H1 (cell line): ENCODE results near the gene PPM1M. TPM values are rescaled to one million over a fixed set of nuclear protein-coding genes. Genes with fewer than 3 reads are reported as not detected.

Experiments
- EZH2 ChIP-seq: fragments of 200-600 bp; sonication (generic); IDR thresholded peaks from 2 replicates; pipeline ENCODE4 v1.7.1; 2012; ENCODE audit warnings: low read depth, mild to moderate bottlenecking, moderate library complexity, low read length, inconsistent platforms; ENCODE audit not compliant: severe bottlenecking
- GTF2F1 ChIP-seq: IDR thresholded peaks from 2 replicates; pipeline ENCODE4 v1.6.1; 2012; ENCODE audit warnings: low read depth, low read length, improper control_type of control experiment, borderline replicate concordance
- TCF12 ChIP-seq: IDR thresholded peaks from 2 replicates; pipeline ENCODE4 v1.6.1; 2011; ENCODE audit warnings: low read depth, mild to moderate bottlenecking, low read length
- polyA plus RNA-seq, 7 experiments: library from polyadenylated mRNA; depleted of rRNA in 3 of 7; stranded (reverse) in 5 of 7; unstranded in 2 of 7; fragments of >200 nt in 5 of 7; fragments of 200-250 nt in 2 of 7; gene quantifications; 1 replicate in 5 of 7; 2 replicates in 1 of 7; 4 replicates in 1 of 7; pipeline versions ENCODE4 v1.2.1 to v1.2.3, GENCODE V29; 2011 to 2013; ENCODE audit warnings: missing spikeins in 2 of 7, mixed read lengths in 2 of 7
- total RNA-seq: library from RNA; stranded (reverse); fragmentation: NEBNext Ultra II Directional; extraction: Animal tissue kit (Norgen Biotek cat#: 25700); gene quantifications from 2 replicates; pipeline ENCODE4 v1.2.1, GENCODE V29; 2021
- TF ChIP-seq, protein P1 (sequence below): IDR thresholded peaks from 2 replicates; pipeline ENCODE4 v1.6.1; 2011; ENCODE audit warnings: low read depth, mild to moderate bottlenecking, low read length; ENCODE audit not compliant: insufficient read depth
- TF ChIP-seq, protein P2 (sequence below), 3 experiments: IDR thresholded peaks; 1 replicate in 2 of 3; 2 replicates in 1 of 3; pipeline versions ENCODE4 v1.5.1 to v1.6.1; 2011; ENCODE audit warnings: low read length in 3 of 3, mild to moderate bottlenecking in 3 of 3, inconsistent platforms in 2 of 3, low read depth in 1 of 3, moderate library complexity in 1 of 3; ENCODE audit not compliant: insufficient read depth in 1 of 3; ENCODE audit errors: control extremely low read depth in 1 of 3

Gene PPM1M
- total and polyA plus RNA-seq, 2 of the 8 experiments (the other 6 are each of a cell fraction or from before 2014, with no cell fraction given) = 5.2 to 6.3 TPM

DNA sequence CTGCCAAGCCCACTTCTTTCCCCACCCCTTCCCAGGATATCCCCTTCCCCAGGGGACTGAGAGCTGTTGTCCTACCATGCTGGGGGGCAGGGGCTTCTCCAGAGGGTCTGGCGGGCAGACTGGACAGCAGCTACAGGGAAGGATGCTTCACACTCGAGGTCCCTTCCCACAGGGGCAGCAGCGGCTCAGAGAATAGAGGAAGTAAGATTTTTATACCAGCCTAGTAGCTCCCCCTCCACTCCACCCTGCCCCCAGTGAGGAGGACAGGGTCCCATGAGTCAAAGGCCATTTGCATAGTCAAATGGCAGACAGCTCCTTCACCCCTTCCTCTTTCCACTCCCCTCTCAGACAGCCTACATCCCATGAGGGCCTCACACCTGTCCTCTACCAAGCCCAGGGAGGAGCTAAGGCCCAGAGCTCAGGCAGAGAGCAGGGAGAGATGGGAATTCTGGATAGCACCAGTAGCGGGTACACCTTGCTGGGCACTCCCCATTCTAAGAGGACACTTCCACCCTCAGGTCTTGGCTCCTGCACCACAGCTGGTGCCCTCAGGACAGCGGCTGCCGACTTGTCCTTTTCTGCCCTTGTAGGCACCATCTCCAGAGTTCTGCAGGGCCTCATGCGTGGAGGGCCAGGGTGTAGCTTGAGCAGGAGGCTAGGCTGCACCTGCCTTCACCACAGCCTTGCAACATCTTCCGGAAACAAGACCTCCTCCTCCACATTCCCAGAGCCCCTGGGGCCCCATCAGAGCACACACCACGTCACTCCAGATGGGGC lies 19.9 kb upstream of the PPM1M start, which contains the start of gene TLR9 (continued):
- TF ChIP-seq, protein P1, sequence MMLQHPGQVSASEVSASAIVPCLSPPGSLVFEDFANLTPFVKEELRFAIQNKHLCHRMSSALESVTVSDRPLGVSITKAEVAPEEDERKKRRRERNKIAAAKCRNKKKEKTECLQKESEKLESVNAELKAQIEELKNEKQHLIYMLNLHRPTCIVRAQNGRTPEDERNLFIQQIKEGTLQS = no peak
- TF ChIP-seq EZH2 = no peak
- no peak for TF ChIP-seq GTF2F1
- no peak for TF ChIP-seq TCF12
- TF ChIP-seq, protein P2, sequence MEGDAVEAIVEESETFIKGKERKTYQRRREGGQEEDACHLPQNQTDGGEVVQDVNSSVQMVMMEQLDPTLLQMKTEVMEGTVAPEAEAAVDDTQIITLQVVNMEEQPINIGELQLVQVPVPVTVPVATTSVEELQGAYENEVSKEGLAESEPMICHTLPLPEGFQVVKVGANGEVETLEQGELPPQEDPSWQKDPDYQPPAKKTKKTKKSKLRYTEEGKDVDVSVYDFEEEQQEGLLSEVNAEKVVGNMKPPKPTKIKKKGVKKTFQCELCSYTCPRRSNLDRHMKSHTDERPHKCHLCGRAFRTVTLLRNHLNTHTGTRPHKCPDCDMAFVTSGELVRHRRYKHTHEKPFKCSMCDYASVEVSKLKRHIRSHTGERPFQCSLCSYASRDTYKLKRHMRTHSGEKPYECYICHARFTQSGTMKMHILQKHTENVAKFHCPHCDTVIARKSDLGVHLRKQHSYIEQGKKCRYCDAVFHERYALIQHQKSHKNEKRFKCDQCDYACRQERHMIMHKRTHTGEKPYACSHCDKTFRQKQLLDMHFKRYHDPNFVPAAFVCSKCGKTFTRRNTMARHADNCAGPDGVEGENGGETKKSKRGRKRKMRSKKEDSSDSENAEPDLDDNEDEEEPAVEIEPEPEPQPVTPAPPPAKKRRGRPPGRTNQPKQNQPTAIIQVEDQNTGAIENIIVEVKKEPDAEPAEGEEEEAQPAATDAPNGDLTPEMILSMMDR (IDR thresholded peaks at IDR 0.05; ENCODE audit: control extremely low read depth in 1 of 3, insufficient read depth in 1 of 3, low read depth in 1 of 3, low read length in 3 of 3) = no peak
